ENCODE results near the gene HSPB6. TPM values are rescaled to one million over a fixed set of nuclear protein-coding genes. Genes with fewer than 3 reads are reported as not detected.
A peak's percentile ranks its signal among the peaks of the same experiment; 100 is the strongest.

Gene HSPB6
- total RNA-seq, 1 donor from 2014 or later, result 1.9 TPM

DNA sequence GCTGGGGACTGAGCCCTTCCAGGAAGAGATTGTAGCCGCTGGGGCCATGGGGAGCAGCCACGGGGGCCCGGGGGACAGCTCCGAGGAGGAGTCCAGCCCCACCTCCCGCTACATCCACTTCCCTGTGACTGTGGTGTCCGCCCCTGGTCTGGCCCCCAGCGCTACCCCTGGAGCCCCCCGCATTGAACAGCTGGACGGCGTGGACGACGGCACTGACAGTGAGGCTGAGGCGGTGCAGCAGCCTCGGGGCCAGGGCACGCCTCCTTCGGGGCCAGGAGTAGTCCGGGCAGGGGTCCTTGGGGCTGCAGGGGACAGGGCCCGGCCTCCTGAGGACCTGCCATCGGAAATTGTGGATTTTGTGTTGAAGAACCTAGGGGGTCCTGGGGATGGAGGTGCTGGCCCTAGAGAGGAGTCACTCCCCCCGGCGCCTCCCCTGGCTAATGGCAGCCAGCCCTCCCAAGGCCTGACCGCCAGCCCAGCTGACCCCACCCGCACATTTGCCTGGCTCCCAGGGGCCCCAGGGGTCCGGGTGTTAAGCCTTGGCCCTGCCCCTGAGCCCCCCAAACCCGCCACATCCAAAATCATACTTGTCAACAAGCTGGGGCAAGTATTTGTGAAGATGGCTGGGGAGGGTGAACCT is 24.2 kb downstream of the HSPB6 start:
- Histone ChIP-seq H3K36me3 (ENCODE audit: insufficient read depth, low read length) (peaks cover 26% of the 10 kb centered on the region), H3K4me1 (ENCODE audit: insufficient read depth, low read length) (no peaks in the 10 kb centered on the region), H3K9ac (ENCODE audit: low read length) (no peak overlapping the region), H3K4me3 (ENCODE audit: insufficient read depth, low read depth, low read length) (no peak overlapping the region), H3K9me3 (ENCODE audit: insufficient read depth, low read depth, low read length) (no peaks in the 10 kb centered on the region), H3K4me2 (ENCODE audit: low read length) (no peak overlapping the region), H4K20me1 (ENCODE audit: insufficient read depth, low read length) (peaks cover 42% of the 10 kb centered on the region), H3K79me2 (ENCODE audit: insufficient read depth, low read length) (no peaks in the 10 kb centered on the region), H3K27me3 (ENCODE audit: insufficient read depth, low read length) (no peaks in the 10 kb centered on the region), H3K27ac (ENCODE audit: low read depth, low read length) (no peak overlapping the region), H2AFZ (ENCODE audit: low read depth, low read length) (no peak overlapping the region)
- no peak for FAIRE-seq
- H3K9me3 Mint-ChIP-seq (ENCODE audit: unreplicated experiment), result no peaks in the 10 kb centered on the region
- no peaks in the 10 kb centered on the region for H3K27me3 Mint-ChIP-seq (ENCODE audit: low read depth, unreplicated experiment)
- H3K27ac Mint-ChIP-seq (ENCODE audit: unreplicated experiment), result no peak overlapping the region
- H3K4me3 Mint-ChIP-seq (ENCODE audit: unreplicated experiment), result no peak overlapping the region
- TF ChIP-seq, protein P1, sequence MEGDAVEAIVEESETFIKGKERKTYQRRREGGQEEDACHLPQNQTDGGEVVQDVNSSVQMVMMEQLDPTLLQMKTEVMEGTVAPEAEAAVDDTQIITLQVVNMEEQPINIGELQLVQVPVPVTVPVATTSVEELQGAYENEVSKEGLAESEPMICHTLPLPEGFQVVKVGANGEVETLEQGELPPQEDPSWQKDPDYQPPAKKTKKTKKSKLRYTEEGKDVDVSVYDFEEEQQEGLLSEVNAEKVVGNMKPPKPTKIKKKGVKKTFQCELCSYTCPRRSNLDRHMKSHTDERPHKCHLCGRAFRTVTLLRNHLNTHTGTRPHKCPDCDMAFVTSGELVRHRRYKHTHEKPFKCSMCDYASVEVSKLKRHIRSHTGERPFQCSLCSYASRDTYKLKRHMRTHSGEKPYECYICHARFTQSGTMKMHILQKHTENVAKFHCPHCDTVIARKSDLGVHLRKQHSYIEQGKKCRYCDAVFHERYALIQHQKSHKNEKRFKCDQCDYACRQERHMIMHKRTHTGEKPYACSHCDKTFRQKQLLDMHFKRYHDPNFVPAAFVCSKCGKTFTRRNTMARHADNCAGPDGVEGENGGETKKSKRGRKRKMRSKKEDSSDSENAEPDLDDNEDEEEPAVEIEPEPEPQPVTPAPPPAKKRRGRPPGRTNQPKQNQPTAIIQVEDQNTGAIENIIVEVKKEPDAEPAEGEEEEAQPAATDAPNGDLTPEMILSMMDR (IDR thresholded peaks at IDR 0.05; ENCODE audit: insufficient read depth, low read depth, low read length), result no peak
- no peak for TF ChIP-seq EZH2 (IDR thresholded peaks at IDR 0.05; ENCODE audit: insufficient read depth, low read length)
- peaks cover 26% of the 10 kb centered on the region for H3K36me3 Mint-ChIP-seq (ENCODE audit: low read depth, unreplicated experiment)
- DNase-seq (ENCODE audit: low read depth), result no peak
- H3K4me1 Mint-ChIP-seq (ENCODE audit: low read depth, unreplicated experiment), result no peaks in the 10 kb centered on the region

DNA sequence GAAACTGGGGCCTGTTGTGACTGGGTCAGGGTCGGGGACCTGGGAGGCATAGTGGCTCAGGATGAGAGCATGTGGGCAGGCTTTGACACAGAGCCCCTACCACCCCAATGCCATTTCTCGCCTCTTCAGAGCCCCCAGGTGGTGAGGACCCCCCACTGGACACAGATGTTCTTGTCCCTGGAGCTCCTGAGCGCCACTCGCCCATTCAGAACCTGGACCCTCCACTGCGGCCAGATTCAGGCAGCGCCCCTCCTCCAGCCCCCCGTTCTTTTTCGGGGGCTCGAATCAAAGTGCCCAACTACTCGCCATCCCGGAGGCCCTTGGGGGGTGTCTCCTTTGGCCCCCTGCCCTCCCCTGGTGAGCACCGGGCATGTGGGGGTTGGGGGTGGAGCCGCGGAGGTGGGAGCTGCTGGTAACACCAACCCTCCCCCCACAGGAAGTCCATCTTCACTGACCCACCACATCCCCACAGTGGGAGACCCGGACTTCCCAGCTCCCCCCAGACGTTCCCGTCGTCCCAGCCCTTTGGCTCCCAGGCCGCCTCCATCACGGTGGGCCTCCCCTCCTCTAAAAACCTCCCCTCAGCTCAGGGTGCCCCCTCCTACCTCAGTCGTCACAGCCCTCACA is 24.9 kb downstream of the HSPB6 start:
- peaks cover 31% of the 10 kb centered on the region for H3K36me3 ChIP-seq (ENCODE audit: insufficient read depth, low read length)
- no peaks in the 10 kb centered on the region for H3K4me1 ChIP-seq (ENCODE audit: insufficient read depth, low read length)
- Mint-ChIP-seq H3K27ac (ENCODE audit: unreplicated experiment) (no peak overlapping the region), H3K27me3 (ENCODE audit: low read depth, unreplicated experiment) (no peaks in the 10 kb centered on the region), H3K36me3 (ENCODE audit: low read depth, unreplicated experiment) (peaks cover 24% of the 10 kb centered on the region), H3K4me1 (ENCODE audit: low read depth, unreplicated experiment) (no peaks in the 10 kb centered on the region), H3K4me3 (ENCODE audit: unreplicated experiment) (no peak overlapping the region), H3K9me3 (ENCODE audit: unreplicated experiment) (no peaks in the 10 kb centered on the region)
- no peak overlapping the region for H3K4me2 ChIP-seq (ENCODE audit: low read length)
- no peak for TF ChIP-seq EZH2 (IDR thresholded peaks at IDR 0.05; ENCODE audit: insufficient read depth, low read length)
- TF ChIP-seq, protein P1 (IDR thresholded peaks at IDR 0.05; ENCODE audit: insufficient read depth, low read depth, low read length), result no peak
- H3K9me3 ChIP-seq (ENCODE audit: insufficient read depth, low read depth, low read length), result no peaks in the 10 kb centered on the region
- FAIRE-seq (no peak), DNase-seq (ENCODE audit: low read depth) (no peak)
- H4K20me1 ChIP-seq (ENCODE audit: insufficient read depth, low read length), result peaks cover 47% of the 10 kb centered on the region
- H2AFZ ChIP-seq (ENCODE audit: low read depth, low read length), result no peak overlapping the region
- no peaks in the 10 kb centered on the region for H3K27me3 ChIP-seq (ENCODE audit: insufficient read depth, low read length)
- H3K27ac ChIP-seq (ENCODE audit: low read depth, low read length), result no peak overlapping the region
- H3K9ac ChIP-seq (ENCODE audit: low read length), result no peak overlapping the region
- H3K4me3 ChIP-seq (ENCODE audit: insufficient read depth, low read depth, low read length), result no peak overlapping the region
- H3K79me2 ChIP-seq (ENCODE audit: insufficient read depth, low read length), result no peaks in the 10 kb centered on the region

DNA sequence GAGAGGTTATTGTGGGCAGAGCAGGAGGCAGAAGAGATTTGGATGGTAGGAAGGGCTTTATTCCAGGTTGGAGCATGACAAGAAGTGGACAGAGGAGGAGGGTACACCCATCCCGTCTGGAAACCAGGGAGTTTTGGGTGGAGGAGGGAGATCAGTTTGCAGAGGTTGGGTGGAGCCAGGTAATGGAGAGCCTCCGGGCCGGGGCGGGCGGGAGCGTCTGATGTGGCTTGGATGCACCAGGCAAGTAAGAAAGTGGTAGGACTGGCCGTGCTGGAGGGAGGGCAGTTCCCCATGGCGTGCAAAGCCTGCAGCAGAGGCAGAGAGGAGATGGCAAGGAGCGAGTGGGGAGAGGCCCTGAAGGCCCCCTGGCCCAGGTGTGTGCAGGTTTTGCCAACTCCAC is 25.5 kb downstream of the HSPB6 start:
- Histone ChIP-seq H3K4me2 (ENCODE audit: low read length) (no peak overlapping the region), H4K20me1 (ENCODE audit: insufficient read depth, low read length) (peaks cover 48% of the 10 kb centered on the region), H3K4me3 (ENCODE audit: insufficient read depth, low read depth, low read length) (no peak overlapping the region), H2AFZ (ENCODE audit: low read depth, low read length) (no peak overlapping the region), H3K27ac (ENCODE audit: low read depth, low read length) (no peak overlapping the region), H3K36me3 (ENCODE audit: insufficient read depth, low read length) (peaks cover 27% of the 10 kb centered on the region), H3K4me1 (ENCODE audit: insufficient read depth, low read length) (no peaks in the 10 kb centered on the region), H3K79me2 (ENCODE audit: insufficient read depth, low read length) (no peaks in the 10 kb centered on the region), H3K9me3 (ENCODE audit: insufficient read depth, low read depth, low read length) (no peaks in the 10 kb centered on the region), H3K9ac (ENCODE audit: low read length) (no peak overlapping the region), H3K27me3 (ENCODE audit: insufficient read depth, low read length) (no peaks in the 10 kb centered on the region)
- Mint-ChIP-seq H3K27me3 (ENCODE audit: low read depth, unreplicated experiment) (no peaks in the 10 kb centered on the region), H3K36me3 (ENCODE audit: low read depth, unreplicated experiment) (peaks cover 21% of the 10 kb centered on the region), H3K27ac (ENCODE audit: unreplicated experiment) (peak overlapping the region; percentile 80), H3K4me3 (ENCODE audit: unreplicated experiment) (no peak overlapping the region), H3K9me3 (ENCODE audit: unreplicated experiment) (no peaks in the 10 kb centered on the region), H3K4me1 (ENCODE audit: low read depth, unreplicated experiment) (no peaks in the 10 kb centered on the region)
- TF ChIP-seq, protein P1 (IDR thresholded peaks at IDR 0.05; ENCODE audit: insufficient read depth, low read depth, low read length), result no peak
- TF ChIP-seq EZH2 (IDR thresholded peaks at IDR 0.05; ENCODE audit: insufficient read depth, low read length), result no peak
- no peak for FAIRE-seq
- no peak for DNase-seq (ENCODE audit: low read depth)

All from astrocyte (in vitro differentiated cells and primary cell).